Loucy (cell line): ENCODE results near the gene SLC6A12.

ENCODE experiments used
- EZH2phosphoT487 ChIP-seq: fragments of 200-600 bp; IDR thresholded peaks from 2 replicates; pipeline ENCODE4 v1.6.1; 2018; ENCODE audit warnings: antibody characterized with exemption, mild to moderate bottlenecking, moderate library complexity, borderline replicate concordance
- TF ChIP-seq, protein P1 (sequence below): fragments of 200-600 bp; sonication (generic); conservative IDR thresholded peaks from 2 replicates; pipeline ENCODE4 v1.5.1; 2014; ENCODE audit warnings: mild to moderate bottlenecking, antibody characterized with exemption, low read length

DNA sequence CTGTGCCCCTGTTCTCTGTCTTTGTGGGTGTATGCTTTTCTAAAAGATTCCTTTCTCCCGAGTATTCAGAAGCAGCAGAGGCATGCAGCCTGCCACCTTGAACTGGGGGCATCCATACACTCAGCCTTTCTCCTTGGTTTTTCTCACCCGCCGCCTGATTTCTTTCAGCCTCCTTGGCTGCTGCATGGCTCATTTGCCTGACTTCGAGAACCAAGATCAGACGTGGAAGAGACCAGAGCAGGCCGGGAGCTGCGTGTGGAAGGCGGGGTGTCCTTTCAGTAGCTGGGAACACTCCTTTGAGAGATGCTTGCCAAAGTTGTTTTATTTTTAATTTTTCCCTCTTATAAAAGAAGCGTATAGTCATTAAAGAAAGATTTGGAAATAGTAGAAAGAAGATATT is 53.1 kb downstream of the SLC6A12 start:
- TF ChIP-seq, protein P1, sequence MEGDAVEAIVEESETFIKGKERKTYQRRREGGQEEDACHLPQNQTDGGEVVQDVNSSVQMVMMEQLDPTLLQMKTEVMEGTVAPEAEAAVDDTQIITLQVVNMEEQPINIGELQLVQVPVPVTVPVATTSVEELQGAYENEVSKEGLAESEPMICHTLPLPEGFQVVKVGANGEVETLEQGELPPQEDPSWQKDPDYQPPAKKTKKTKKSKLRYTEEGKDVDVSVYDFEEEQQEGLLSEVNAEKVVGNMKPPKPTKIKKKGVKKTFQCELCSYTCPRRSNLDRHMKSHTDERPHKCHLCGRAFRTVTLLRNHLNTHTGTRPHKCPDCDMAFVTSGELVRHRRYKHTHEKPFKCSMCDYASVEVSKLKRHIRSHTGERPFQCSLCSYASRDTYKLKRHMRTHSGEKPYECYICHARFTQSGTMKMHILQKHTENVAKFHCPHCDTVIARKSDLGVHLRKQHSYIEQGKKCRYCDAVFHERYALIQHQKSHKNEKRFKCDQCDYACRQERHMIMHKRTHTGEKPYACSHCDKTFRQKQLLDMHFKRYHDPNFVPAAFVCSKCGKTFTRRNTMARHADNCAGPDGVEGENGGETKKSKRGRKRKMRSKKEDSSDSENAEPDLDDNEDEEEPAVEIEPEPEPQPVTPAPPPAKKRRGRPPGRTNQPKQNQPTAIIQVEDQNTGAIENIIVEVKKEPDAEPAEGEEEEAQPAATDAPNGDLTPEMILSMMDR = no peak
- no peak for TF ChIP-seq EZH2phosphoT487
